A549 treated with DMSO at 1 μM for 4 hours (cell line): ENCODE results near the gene EXT2. TPM values are rescaled to one million over a fixed set of nuclear protein-coding genes. Genes with fewer than 3 reads are reported as not detected.

ENCODE experiments used
- total RNA-seq: library from RNA; stranded (reverse); fragments of 200-300 nt; extraction: Qiagen RNA extraction; gene quantifications from 5 replicates; pipeline ENCODE4 v1.2.3, GENCODE V29; 2022; ENCODE audit warnings: low read depth

Gene EXT2
- total RNA-seq, result 56.2 to 65.0 TPM (median 61.5 TPM) in 5 replicates

DNA sequence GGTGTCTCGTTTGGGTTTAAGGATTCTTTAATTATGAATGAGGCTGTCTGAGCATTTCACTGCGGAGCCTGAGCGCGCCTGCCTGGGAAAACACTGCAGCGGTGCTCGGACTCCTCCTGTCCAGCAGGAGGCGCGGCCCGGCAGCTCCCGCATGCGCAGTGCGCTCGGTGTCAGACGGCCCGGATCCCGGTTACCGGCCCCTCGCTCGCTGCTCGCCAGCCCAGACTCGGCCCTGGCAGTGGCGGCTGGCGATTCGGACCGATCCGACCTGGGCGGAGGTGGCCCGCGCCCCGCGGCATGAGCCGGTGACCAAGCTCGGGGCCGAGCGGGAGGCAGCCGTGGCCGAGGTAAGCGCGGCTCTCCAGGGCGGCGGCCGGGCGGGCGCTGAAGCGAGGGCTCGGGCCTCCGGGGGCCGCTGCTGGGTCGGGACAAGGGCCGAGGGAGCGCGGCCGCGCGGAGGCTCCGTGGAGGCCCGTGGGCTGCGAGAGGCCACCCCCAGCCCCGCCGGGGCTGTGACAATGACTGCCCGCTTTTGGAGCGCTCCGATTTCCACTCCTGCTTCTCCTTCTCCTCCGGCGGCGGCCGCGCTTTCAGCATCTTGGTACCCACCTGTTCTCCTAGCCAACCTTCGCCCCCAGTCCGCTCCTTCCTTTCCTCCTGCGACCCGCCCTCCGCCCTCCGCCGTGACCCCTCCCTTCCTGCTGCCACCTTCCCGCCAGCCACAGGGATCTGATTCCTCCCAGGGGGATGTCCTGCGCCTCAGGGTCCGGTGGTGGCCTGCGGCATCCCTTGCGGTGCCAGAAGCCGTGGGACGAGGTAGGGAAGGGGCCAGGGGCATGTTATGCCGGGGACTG, at the start of gene EXT2:
EXT2 (plus strand) TSS at position 173 of the 854 bp plus-strand sequence. CDS start 12,035 bp downstream, outside the sequence.

DNA sequence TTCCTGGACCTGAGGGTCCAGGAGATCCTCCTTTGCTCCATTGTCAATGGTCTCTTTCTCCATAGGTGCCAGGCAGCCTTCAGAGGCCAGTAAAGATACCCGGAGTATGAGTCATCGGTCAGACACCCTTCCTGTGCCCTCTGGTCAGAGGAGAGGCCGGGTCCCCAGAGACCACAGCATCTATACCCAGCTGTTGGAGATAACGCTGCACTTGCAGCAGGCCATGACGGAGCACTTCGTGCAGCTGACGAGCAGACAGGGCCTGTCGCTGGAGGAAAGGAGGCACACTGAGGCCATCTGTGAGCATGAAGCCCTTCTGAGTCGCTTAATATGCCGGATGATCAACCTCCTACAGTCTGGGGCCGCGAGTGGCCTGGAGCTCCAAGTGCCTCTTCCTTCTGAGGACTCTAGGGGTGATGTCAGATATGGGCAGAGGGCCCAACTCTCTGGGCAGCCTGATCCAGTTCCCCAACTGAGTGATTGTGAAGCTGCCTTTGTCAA, 47.5 kb upstream of the EXT2 start, which contains the start of gene ACCSL:
ACCSL (plus strand) TSS at position 51 of the 501 bp plus-strand sequence; CDS start at position 107, 56 bp downstream.

DNA sequence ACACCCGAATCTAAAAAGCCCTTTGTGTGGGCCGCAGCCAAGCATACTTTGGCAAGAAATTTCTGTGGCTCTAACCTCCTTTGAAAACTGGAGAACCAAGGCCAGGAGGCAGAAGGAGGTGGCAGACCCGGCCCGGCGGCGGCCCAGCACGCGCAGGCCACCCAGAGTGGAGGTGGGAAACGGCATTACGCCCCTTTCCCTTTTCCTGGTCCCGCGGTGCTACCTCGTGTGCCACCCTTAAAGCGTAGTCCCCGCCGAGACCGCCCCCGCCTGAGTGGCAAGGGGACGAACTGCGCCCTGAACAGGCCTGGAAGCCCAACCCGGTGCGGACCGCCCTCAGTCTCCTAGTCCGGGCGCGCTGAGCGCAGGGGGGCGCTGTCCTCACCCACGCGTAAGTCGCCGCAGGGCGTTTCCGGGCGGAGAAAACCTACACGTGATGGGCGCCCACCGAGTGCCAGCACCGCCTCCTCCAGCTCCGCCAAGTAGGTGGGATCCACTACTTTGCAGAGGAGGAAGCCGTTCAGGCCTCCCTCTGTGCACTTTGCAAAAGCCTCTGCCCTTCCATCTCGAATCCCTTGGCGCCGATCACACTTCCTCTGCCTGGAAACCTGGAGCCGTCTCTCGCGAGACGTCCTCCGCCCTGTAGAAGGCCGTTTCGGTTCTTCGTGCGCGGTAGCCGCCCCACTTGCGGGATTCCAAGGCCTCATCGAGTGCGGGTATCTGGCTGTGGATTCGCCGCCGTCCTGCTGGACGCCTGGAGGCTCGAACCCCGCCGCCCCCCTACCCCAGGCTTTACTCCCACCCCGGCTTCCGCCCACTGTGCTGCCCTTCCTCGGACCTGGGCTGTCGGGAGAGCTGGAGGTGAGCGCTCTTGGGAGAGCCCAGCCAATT, 29.4 kb upstream of the EXT2 start, which contains the start of gene ACCS:
ACCS (plus strand) TSS at position 430 of the 891 bp plus-strand sequence. CDS start 1,358 bp downstream, outside the sequence.

Other genes starting within 250 kb of the EXT2 start
- 22.5 to 27.2 TPM (median 24.1 TPM) in 5 replicates for gene ALKBH3, start 214.8 kb upstream of the EXT2 start, total RNA-seq
- 1.0 to 2.7 TPM (median 1.6 TPM) in 5 replicates for gene C11orf96, start 153.0 kb upstream of the EXT2 start, total RNA-seq
- gene ACCSL, start 47.7 kb upstream of the EXT2 start, total RNA-seq, result not detected in 5 replicates
- 14.1 to 18.1 TPM (median 16.4 TPM) in 5 replicates for gene ACCS, start 29.4 kb upstream of the EXT2 start, total RNA-seq
- 5.5 to 7.9 TPM (median 6.3 TPM) in 5 replicates for gene ALX4, start 214.5 kb downstream of the EXT2 start, total RNA-seq